ENCODE measurements around the gene FN3KRP.
A peak's percentile ranks its signal among the peaks of the same experiment; 100 is the strongest.

The FN3KRP gene

DNA sequence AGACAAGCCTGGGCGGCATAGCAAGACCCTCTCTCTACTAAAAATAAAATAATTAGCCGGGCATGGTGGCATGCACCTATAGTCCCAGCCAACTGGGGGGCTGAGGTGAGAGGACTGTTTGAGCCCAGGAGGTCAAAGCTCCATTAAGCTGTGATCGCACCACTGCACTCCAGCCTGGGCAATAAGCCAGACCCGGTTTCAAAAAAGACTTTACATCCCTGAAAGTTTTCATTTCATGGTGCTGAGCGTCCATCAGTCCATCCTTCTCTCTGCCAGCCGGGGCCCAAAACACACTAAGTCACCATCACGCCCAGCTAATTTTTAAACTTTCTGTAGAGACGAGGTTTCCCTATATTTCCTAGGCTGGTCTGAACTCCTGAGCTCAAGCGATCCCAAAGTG lies 28.6 kb upstream of the FN3KRP start:
- no peak for DNase-seq

DNA sequence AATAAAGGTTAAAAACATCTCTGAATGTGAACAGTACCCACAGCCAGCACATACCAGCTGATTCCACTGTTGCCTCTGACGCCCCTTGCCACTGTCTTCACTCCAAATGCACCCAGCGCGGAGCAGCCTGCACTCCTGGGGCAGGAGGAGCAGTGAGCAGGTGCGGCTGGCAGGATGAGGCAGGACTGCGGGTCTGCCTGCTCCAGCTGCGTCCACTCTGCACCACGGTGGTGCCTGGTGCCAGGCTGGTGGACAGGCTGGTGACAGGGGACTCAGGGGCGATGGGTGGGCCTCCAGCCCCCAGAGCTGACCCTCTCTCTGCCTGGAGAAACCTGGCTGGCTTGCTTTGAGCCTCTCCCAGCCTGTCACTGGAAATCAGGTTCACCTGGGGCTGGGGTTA lies 27.4 kb upstream of the FN3KRP start:
- DNase-seq, result no peak

DNA sequence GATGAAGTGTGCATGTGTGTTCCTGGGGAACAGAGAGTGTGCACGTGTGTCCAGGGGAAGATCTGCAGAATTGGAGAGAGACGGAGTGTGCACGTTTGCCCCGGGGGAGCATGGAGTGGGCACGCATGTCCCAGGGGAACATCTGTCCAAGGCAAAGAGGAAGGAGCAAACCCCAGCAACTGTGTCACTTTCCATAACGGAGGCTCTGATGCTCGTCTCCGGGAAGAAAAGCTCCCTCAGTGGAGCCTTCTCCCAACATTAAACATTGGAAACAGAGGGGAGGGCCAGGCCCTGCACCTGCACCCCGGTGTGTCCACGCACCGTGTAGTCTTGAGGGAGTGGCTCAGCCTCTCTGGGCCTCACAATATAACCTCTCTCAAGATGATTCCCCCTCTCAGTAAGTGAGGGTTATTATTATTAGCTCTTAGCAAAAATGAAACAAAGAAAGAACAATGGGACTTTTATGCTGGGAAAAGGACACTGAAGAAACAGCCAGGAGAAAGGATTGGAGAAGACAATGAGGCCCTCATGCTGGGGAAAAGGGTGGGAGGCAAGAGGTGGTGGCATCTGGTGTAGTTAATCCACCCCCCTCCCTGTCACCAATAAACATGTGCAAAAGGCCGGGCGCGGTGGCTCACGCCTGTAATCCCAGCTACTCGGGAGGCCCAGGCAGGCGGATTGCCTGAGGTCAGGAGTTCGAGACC lies 25.6 kb upstream of the FN3KRP start:
- no peak for DNase-seq

DNA sequence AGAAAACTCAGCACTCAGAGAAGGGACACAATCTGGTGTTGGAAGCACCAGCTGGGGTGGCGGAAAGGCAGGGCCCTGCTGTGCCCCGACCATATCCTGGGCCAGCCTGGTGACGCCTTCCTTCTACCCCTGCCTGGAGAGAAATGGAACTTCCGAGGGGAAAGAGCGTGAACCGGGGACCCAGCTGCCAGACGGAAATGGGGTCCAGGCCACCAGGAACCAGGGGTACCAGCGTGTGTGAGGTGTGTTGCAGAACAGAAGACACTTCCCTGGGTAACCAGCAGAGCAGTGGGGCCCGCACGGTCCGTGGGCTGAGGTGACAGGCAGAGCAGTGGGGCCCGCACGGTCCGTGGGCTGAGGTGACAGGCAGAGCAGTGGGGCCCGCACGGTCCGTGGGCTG lies 24.8 kb upstream of the FN3KRP start:
- DNase-seq, result no peak

DNA sequence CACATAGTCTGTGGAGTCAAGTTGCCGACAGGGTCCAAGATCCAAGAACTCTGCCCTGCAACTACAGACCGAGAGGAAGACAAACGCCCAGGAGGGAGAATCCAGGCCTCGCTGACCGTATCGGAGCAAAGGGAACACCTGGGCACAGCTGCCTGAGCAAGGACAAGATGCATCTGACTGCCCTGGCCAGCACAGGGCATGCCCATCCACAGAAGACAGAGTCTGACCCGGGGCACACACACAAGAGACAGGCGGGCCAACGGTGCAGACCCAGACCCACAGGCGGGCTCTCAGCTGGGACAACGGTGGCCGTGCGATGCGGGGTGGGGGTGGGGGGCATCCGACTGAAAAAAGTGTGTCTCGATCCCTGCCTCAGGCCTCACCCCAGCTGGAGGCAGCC lies 24.2 kb upstream of the FN3KRP start:
- DNase-seq, result no peak

DNA sequence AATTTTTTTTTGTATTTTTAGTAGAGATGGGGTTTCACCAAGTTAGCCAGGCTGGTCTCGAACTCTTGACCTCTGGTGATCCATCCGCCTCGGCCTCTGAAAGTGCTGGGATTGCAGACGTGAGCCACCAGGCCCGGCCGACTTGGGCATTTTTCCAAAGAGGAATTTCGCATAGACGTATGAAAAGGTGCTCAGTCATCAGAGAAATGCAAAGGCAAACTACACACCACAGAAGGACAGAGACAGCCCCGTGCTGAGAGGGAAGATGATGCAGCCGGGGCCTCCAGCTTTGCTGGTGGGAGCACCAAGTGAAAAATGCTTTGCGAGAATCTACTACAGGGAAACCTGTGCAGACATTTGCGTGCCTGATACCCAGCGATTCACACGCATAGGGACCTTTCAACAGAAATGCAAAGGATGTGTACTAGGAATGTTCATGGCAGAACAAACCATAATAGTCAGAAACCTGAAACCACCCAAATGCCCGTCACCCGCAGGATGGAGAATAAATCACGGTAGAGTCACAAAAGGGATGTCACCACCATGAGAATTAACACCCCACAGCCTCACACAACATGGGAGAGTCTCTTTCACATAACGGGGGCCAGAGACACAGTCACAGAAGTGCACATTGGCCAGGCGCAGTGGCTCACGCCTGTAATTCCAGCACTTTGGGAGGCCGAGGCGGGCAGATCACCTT lies 23.2 kb upstream of the FN3KRP start:
- DNase-seq, result no peak

DNA sequence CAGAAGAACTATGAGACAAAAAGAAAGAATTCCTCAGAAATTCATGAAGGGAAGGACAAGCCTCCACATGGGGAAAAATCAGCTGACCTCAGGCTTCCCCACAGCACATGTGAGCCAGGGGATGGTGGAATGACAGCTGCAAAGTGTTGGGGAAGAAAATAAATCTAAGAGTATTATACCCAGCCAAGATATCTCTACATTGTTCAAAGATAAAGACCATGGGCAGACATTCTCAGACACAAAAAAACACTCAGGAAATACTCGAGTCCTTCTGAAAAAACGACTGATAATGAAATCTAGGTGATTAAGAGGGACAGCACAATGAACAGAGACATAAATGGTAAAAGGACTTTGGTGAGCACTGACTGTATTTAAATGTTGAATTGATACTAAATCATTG lies 21.9 kb upstream of the FN3KRP start:
- DNase-seq, result no peak

DNA sequence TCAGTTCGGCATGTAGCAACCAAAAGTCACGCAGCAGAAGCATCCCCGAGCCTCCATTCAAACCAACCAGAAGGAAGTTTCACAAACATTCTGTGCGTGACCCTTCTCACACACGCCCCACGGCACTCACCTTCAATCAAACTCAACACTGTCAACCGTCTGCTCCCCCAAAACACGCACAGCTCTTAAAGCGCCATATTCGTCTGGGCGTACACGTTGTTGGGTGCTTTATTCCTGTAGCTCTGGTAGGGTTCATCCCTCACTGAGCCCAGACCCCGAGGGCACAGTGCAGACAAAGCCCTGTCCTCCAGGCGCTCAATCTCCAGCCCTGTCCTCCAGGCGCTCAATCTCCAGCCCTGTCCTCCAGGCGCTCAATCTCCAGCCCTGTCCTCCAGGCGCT lies 20.2 kb upstream of the FN3KRP start:
- DNase-seq, result no peak

DNA sequence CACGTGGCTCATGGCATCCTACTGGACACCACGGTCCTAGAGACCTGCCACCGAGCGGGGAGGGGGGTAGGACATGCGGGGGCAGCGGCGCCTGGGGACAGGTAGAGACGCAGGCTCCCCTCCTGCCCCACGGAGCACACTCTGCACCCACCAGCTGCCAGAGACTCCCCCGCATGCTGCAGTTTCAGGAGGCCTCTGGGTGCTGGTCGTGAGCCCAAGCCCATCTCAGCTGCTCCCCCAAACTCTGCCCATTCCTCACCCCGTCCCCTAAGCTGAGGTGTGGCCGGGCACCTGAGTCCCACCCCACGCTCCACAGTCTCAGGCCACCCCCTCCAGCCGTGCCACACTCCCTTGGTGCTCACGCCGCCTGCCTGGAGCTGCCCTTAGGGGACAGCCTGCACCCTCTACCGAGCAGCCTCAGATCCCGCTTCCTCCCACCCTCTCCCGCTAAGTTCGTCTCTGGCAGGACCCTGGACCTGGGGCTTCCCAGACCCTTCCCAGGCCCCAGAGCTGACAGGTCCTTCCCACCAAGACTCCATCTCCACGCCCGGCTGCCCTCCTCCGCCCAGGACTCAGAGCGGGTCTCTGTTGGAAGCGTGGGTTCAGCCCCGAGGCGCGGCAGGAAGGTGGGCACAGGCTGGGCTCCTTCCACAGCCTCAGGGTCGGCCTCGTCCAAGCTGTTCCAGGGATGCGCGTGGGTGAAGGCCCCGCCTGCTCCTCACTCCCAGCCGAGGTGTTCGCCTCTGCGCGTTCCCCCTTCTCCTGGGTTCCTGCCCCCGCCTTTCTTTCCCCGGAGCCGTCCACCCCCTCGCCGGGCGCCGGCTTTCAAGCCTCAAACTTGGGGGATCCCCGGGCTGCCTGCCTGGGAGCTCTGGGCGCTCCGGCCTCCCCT lies 19.3 kb upstream of the FN3KRP start:
- no peak for DNase-seq

DNA sequence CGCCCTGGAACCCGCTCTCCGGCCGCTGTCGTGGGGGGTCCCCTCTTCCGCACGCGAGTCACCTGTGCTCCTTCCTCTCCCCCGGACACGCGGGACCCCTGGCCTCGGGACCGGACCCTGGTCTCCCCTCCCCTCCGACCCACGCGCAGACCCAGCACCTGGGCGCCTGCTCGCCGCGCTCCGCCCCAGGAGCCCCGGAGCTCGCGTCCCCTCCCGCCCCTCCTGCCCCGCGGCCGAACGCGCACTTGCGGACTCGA lies 18.8 kb upstream of the FN3KRP start:
- DNase-seq, result no peak

DNA sequence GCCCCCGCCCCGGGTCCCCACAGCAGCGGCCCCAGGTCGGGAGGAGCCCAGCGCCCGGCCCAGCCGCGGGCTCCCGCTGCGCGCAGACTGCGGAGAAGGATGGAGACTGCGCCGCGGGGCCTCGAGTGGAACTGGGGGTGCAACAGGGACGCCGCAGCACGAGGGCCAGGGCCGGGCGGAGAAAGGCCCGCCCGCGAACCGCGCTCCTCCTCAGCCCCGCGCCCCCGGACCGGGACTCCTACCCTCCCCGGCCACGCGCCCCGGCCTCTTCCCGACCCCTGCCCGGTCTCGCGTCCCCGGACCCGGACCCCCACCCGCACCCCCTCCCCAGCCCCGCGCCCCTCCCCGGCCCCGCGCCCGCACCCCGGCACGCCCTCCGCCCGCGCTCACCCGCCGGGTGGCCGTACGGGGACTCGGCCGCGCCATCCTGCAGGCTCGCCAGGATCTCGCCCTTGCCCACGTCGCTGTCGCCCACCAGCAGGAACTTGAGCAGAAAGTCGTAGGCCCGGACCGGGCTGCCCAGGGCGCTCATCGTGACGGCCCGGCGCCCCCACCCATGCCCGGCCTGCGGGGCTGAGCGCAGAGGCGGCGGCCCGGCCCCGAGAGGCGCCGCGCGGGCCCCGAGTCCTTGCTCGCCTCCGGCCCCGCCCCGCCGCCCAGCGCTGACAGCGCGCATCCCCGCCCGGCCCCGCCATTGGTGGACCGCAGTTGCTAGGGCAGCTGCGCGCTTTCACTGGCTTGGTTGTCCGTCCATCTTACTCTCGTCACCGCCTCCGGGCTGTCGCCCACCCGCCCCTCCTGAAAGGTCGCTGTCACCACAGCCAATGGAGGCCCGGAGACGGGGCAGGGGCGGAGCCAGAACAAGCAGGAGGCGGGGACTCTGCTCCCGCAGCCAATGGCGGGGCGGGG lies 18.2 kb upstream of the FN3KRP start, which contains the start of gene RAB40B:
Gene RAB40B (minus strand): TSS at position 634 of the 909 bp plus-strand sequence. CDS start 102 bp downstream, at position 532.
- peak; percentile 95 for DNase-seq

DNA sequence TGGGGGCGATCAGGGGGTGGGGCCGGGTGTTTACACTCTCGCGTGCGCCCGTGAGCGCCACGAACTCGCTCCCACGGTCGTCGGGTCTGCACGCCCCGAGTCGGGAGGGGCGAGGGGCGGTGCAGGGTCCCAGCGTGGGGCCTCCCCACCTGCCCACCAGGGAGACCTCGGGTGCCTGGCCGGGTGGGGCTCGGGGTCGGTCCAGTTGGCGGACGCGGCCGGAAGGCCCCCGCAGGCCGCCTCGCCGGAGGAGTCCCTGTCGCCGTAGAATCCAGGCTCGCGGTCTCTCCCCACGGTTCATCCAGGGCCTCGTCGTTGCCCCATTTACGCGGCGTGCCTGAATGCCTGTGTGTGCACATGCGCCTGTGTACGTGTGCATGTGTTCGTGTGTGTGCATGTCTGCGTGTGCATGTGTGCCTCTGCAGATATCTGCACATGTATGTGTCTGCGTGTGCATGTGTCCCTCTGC lies 17.5 kb upstream of the FN3KRP start:
- no peak for DNase-seq

DNA sequence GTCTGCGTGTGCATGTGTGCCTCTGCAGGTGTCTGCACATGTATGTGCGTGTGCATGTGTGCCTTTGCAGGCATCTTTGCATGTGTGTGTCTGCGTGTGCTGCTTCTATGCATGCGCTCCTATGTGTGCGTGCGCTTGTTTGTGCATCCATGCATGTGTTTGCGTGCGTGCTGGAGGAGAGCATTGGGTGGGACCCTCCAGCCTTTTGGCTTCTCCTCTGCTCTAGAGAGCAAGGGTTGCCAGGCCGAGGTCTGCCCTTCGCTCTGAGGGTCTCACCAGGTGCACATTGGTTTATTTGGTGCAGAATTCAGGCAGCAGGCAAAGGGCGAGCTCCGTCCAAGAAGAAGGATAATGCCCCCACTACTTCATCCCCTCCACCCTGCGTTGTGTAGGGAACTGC lies 17.0 kb upstream of the FN3KRP start:
- no peak for DNase-seq

DNA sequence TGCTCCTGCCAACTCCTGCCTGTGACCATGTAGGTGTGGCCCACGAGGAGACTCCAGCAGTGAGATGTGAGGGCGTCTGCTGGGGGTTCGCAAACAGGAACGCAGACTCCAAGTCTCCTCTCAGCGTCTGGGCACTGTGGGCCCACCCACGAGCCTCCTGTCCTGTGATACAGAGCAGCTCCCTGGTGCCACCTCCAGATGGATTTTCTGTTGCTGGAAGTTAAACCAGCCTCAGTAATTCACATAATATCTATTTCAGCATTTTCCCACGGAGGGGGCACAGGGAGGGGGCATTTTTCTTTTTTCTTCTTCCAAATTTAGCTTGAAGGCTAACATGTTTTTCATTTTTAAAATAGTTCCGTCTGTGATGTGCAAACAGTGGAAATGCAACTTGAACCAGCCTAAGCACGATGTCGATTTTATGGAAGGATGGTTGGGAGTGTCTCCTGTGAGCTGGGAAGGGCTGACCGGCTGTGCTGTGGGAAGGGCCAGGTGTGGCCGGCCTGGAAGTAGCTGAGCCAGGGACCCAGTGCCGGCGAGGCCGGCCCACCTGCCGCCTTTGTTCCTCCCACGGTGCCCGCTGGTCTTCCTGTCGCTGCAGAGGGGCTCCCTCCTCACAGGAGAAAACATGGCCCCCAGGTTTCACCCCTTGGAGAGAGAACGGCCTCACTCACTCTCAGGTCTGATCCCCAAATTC lies 14.1 kb upstream of the FN3KRP start:
- DNase-seq, result no peak

DNA sequence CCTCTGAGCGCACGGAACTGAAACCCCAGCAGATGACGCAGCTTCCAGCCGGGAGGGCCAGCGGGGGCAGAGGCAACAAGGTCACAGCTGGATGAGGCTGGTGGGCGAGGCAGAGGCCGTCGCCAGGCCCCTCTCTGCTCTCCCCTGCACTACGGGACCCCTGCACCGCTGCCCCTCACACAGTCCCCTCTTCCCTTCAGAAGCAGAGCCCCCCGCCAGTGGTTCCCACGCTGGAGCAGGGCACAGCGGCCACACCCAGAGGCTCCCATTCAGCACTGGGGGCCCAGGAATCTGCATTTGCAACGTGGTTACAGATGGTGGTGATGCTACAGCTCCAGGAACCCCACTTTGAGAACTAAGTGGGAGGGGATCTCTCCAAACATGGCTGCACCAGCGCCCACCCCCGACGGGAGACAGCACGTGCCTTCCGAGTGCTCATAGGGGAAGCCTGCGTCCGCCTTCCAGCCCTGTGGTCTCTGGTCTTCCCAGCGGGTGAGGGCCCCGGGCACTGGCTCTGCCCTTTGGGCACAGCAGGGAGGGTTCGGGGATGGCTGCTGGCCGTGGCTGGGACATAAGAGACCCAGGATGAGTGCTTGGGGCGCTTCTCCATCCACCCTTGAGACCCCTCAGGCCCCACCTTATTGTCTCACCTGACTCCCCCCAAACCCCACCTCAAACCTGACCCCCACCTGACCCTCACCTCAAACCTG lies 13.3 kb upstream of the FN3KRP start:
- no peak for DNase-seq

DNA sequence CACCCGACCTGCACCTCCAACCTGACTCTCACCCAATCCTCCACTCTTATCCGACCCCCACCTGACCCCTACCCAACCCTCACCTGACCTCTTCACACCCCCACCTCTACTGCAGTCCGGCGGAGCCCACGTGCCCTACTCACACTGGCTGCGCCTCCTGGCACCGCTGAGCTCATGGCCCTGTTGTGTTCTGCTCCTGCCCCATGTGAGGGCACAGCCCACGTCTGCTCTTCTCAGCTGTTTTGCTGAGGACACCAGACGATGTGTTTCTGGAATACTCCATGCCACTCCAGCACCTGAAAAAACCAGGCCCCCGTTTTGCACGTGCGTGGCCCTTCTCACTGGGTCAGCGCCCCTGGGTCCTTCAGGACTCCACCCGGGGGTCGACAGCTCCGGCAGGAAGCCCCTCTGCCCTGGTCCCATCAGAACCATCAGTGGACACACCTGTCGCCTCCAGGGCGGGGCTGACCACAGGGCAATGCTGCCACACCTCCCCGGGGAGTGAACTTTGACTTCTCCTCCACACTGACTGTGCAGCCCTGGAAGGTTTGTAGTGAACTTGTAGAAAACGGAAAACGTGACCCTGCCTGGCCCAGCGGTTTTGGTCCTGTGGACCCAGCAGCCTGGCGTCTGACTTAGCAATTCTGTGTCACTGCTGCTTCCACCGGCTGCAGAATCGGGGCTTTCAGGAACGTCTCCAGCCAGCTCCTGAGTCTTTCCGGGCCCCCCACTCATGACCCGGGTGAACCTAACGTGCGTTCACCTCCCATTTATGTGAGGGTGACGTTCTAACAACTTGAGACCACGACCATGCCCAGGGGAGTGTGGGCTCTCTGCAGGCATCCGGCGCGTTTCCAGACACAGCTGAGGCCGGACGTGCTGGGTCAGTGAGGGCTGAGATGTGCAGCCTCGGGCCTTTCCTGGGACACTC lies 12.3 kb upstream of the FN3KRP start:
- DNase-seq, result no peak

DNA sequence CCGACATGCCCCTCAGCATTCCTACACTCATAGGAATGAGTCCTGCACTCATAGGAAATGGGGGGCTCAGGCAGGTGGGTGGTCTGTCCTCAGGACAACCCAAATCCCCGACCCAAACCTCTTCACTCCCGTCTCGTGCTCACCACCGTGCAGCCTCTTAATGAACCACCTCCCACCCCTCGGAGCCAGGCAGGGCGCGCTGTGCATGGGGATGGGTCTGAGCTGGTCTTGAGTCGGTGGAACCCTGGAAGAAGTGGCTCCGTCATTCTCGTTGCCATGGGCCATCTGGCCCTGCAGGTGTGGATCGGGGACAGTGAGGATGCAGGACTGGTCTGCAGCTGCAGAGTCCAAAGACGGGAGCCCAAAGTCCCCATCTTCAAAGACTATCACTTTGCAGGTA lies 11.6 kb upstream of the FN3KRP start:
- DNase-seq, result no peak

DNA sequence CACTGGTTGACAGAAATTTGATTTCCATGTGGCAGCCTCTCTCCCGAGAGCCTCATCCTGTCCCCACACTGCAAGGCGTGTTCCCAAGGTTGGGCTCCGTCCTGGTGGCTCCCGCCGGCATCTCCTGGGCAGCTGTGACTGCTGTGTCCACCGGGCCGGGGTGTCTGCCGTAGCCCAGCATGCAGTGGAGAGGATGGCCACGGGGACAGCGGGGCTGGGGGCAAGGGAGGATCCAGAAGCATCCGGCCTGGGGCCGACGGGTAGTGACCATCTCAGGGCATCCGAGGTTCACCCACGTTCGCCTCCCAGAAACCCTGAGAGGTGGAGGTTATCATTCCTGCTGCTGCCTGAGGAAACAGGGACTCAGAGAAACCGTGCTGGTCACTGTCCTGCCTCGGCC lies 10.8 kb upstream of the FN3KRP start:
- DNase-seq, result no peak

DNA sequence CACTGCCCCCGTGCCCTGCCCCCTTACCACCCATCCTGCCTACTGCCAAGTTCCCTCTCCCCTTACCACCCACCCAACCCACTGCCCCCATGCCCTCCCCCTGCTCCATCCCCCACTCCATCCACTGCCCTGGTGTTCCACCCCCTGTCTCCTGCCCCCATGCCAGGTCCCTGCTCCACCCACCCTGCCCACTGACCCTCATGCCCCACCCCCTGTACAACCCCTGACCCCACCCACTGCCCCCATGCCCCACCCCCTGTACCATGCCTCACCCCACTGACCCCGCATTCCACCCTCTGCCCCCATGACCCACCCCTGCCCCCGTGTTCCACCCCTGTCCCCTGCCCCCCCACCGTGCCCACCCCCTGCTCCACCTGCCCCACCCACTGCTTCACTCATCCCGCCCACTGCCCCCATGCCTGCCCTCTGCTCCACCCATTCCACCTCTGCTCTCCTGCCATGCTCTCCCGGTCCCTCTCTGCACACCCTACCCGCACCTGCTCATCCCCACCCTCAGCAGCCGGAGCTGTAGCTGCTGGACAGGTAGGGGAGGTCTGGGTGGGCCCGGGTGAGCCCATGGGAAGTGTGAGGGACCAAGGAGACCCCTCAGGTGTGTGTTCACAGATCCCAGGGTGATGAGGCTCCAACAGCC lies 7.4 kb upstream of the FN3KRP start:
- DNase-seq, result no peak
